CD4-positive, alpha-beta T cell treated with Interleukin-12 subunit alpha and Interleukin-12 subunit beta, for 1 hour (primary cell): Measurements from ENCODE around the gene LOX.
"Not testable (repeated sequence)": the region's sequence is repeated elsewhere in the genome, so short reads cannot be mapped to it uniquely, and the experiment has no call there.

Experiments
- DNase-seq: peaks from one replicate; pipeline ENCODE4 v3.0.0-alpha.2; 2020

Gene LOX

DNA sequence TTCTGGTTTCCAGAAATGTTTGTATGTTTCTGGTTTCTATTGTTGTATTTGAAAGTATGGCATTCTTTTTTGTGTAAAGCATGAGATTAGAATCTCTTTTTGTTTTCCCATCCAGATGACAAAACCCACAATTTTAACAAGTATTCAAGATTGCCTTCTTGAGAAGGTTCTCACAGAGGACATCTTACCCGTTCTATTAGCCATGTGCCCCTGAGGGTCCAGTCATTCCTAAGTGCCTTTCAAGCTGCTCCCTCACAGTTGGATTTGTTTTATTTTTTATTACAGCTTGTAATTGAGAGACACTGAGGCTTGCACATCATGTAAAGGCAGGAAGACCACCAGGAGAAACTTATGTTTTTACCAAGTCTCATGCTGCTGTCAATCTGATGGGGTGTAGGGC, 19.3 kb upstream of the LOX start:
- DNase-seq, result no peak

DNA sequence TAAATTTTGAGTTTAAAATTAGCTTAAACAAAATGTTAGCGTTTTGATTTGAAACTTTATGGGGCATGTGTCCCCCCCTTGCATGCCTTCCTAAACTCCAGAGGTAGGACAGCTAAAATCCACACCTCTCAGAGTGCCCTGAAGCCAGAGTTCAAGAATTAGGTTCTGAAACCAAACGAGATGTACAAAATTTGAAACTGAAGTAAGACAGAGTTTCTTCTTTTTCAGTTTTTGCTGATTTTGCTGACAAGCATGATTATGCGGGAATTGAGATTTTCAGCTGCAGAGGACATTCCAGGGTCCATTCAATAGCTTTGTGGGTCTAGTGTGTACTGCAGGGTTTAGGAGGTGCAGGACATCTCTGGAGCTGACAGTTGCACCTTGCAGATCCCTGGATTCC, 17.1 kb upstream of the LOX start:
- DNase-seq, result no peak

DNA sequence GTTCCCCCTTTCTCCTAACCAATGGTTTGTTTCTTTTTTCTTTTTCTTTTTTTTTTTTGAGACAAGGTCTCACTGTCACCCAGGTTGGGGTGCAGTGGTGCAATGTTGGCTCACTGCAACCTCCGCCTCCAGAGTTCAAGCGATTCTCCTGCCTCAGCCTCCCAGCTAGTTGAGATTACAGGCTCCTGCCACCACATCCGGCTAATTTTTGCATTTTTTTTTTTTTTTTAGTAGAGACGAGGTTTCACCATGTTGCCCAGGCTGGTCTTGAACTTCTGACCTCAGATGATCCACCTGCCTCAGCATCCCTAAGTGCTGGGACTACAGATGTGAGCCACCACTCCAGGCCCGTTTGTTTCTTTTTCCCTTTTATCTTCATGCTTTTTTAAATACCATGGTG, 16.2 kb upstream of the LOX start:
- not testable (repeated sequence) for DNase-seq

DNA sequence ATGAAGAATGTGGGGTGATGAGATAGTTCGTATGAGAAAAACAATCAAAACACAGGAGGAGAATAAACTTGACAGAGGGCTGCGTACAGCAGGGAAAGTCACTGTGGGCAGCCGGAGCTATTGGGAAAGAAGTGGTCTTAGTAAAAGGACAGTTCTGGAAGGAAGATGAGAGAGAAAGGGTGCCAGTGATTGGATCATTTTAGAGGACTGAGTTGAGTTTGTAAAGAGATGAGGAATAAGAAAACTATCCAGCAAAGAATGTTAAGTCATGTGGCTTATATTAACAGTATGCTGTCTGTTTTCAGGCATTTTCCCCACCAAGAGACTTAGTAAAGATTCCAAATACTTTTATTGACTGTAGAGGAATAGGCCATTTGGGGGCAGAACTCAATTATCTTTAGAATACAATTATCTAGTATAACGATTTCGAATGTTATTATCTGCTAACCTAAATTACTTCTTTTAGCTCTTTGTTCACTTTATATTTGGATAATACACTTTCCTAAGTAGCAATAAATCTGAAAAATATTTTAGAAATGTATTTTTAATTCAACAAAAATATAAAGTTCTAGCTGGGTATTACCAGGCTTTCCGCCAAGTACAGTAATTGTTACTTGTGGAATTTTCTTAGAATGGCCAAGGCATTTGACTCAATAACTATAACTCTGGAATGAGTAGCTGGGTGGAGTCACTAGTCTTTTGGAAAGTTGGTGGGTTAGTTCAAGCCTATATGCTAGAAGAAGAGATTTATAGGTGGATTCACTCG, 15.5 kb upstream of the LOX start:
- no peak for DNase-seq

DNA sequence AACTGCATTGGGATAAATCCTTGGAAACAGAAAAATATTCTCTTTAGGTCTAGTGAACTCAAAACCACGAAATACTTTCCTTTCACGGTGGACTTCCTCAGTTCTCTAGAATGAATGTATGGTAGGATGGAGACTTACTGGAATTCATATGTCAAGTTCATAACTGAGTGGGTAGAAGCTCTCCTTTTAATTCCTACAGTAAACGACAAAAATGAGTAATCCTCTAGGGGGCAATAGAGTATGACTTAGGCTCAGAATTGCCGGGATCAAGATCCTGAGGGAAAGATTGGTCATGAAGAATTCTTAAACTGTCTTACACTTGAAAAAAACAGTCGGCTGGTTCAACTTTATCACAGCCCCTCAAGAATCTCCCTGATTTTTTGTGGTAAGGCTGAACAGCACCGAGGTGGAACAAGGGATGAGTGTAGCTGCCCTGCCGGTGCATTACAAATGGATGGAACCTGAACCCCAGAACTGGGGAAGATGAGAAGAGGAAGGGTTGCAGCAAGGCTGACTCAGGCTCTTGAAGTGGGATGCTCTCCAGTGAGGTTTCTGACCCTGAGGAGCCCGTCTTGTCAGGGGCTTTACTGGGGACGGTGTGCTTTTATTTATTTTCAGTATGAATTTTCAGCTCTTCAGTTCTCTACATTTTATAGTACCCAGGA, 14.0 kb upstream of the LOX start:
- no peak for DNase-seq

DNA sequence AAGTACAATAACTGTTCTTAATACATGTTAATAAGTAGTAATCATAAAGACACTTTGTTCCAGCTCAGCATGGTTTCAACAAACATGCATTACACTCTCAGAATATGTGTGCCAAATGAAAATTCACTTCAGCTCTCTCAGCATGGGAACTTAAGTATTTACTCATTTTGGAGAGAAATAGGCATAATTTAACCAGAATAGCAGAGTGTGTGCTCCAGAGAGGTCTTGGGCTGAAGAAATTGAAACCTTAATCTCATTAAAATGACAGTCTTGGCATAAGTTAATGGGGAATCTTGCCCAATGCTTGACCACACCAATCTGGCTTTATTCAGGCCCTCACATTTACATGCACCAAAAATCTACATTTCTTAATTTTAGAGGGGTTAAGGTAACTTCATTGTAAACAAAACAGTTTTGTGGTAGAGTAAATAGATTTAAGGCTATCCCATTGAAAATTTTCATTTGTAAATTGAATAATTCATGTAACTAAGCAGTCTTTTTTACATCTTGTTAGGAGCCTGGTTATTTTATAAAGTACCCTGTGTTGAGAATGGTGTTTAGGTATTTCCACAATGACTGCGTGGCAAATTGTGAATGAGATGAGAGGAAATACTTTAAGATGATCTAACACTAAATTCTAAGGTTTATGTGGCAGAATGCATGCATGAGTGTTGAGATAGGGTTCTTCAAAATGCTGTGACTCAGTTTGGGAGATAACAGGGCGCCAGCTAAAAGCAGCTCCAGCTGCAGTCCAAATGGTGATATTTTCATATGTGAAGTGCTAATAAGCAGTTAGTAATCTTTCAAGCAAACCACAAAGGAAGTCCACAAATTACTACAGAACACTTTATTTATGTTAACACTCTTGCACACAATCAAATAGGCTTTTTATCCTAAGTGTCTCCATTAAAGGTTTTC, 11.3 kb upstream of the LOX start:
- no peak for DNase-seq

DNA sequence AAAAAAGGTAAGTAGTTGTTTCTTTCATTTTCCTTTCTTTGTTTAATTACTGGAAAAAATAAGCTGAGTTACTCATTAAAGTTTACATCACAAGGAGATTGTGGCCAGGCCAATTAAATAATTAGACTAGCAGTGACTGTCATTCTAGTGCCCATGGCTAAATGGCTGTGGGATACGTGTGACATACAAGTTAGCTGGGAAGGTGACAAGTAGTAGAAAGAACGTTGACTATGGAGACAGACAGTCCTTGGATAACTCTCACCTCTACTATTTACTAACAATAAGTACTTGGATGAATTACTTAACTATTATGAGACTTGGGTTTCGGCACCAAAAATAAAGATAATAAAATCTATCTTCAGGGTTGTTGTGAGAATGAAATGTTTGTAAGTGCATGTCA, 7.0 kb upstream of the LOX start:
- no peak for DNase-seq

DNA sequence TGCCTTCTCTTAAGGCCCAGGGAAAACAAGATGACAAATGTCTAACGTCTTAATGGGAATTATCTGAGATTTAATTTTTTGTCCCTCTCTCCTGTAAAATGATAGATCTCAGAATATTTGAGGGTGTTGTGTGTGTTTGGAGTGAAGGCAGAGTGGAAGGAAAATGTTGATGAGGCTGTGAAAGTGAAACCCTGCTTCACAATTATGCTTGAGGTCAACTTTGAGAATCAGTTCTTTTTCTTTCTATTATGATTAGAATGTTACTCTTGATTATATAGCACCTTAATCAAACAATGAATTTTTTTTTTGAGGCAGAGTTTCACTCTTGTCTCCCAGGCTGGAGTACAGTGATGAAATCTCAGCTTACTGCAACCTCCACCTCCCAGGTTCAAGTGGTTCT, 5.5 kb upstream of the LOX start:
- no peak for DNase-seq

DNA sequence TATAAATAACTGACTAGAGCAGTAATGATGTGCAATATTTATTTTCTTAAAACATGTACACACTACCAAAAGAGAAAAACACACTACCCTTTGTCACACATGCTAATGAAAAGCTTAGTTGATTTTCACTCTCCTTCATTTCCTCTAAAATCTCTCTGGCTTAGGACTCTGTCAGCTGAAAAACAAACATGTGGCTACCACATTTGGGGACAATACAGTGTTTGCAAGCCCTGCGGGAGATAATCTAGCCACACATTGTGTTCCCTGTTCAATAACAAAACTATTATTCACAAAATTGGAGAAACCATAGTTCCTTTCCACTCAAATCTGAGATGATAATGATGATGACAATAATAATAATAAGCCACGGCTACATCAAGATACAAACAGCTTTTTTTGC, 3.5 kb upstream of the LOX start:
- DNase-seq, result no peak

DNA sequence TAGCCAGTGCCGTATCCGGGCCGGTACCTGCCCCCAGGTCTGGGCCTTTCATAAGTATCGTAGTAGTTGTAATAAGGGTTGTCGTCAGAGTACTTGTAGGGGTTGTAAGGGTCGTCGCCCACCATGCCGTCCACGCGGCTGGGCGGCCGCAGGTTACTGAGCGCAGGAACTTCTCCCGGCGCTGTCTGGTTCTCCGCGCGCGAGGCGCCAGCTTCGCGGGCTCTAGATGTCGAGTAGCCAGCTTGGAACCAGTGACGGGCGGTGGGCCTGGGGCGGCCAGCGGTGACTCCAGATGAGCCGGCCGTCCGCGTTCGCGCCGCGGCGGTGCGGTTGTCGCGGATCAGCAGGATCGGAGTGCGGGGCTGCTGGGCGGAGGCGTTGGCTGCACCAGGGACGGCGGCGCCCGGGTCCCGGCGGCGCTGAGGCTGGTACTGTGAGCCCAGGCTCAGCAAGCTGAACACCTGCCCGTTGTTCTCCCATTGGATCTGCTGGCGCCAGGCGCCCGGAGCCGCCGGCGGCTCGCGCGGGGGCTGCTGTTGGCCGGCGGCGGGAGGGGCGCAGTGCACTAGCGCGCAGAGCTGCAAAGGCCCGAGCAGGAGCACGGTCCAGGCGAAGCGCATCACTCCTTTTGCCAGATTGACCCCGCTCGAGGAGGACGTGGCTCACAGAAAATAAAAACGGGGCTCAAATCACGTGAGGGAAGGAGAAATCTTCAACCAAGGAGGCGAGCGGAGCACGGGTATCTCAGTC, 518 bp downstream of the LOX start:
- DNase-seq, result no peak

DNA sequence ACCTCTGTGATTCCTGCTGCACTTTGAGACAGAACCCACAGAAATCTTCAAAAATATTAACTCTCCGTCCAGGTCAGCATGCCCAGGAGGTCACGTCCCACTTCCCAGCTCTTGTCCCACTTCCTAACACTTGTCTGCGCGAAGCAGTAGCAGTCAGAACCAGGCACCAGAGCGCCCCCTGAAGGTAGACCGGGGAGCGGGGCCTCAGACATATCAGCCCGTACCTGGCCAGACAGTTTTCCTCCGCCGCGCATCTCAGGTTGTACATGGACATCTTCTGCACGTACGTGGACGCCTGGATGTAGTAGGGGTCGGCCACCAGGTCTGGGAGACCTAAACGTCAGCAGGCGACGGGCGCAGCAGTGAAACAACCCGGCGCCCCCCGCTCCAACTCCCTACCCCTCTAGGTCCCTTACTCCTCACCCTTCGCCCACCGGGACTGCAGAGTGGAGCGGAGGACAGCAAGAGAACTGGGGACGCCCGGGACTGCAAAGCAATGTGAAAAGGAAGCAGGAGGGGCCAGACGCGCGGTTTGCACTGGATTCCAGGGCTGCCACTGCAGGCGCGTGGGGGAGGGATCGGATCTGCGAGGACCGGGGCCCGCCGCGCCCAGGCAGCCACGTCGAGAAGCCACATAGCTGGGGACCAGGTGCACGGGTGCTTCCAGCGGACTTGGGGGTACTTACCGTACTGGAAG, 1.2 kb downstream of the LOX start:
- peak; percentile 8 for DNase-seq

DNA sequence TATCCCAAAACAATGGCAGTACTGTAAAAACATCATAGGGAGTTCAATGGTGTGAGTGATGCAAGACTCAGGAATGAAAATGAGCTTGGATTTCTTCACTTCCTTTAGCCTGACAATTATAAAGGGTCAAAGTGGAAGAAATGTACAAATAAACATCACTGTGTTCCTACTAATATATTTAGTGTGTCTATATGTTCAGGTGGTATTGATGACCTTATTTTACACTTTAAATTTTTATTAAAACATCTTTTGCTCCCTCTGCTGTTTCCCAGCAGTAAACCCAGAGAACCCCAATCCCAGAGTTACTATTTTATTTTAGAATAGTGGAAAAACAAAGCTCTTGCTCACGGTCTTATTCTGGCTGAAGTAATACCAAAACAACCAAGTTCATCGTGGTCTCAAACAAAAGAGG, 2.0 kb downstream of the LOX start:
- no peak for DNase-seq

DNA sequence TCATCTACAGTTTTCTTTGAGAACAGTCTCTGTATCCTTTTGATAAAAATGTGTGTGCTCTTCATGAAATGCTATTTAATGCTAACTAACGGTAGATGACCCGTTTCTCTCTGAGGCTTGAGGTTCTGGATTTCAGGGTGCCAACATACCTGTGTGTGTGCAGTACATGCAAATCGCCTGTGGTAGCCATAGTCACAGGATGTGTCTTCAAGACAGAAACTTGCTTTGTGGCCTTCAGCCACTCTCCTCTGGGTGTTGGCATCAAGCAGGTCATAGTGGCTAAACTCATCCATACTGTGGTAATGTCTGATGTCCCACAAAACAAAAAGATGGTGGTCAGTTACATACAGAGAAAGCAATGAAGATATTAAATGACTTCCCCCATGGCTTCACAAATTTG, 4.2 kb downstream of the LOX start:
- DNase-seq, result no peak

DNA sequence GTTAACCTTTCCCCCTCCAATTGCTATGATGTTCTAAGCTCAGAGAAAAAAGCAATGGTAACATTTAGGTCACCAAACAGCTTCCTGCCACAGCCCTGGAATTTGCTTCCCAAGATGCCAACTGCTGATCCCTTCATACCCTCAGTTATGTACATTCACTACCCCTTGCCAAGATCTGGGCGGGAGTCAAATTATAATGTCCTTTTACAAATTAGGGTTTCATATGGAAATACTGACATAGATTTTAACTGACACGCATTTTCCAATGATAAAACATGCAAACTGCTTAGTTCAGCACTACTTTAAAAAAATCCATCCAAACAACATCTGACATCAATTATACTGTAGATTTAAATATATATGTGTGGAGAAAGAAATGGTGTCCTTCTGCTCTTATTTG, 5.0 kb downstream of the LOX start:
- DNase-seq, result no peak

DNA sequence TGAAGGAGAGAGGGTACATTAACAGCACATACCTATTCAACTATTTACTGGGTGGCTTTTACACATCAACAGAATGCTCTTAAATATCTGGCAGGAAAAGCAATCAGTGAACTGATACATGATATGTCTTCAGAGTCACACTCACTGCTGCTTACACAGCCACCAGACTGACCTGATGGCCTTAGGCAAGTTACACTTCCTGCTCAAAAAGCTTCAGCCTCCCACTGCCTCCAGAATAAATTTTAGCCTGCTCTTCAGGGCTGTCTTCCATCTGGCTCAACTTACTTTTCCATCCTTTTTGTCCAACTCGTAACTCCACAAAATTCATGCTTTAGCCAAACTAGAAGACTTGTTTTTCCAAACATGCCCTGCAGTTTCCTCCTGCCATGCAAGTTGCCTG, 10.7 kb downstream of the LOX start:
- no peak for DNase-seq

DNA sequence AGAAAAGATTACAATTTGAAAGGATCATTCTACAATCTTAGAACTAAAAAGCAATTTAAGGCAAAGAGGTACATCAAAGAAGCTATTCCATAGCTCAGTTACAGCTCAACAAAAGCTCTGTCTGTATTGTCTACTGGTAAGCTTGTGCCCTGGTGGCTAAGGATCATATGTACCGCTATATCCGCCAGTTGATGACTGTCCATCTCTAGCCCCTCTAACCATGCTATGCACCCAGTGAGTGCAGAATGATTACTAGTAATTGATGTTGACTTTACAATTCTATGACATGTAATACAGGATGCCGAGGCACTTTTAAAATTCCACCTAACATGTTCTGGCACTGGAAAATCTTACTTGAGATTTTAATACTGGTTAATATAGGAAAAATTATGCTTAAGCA, 13.1 kb downstream of the LOX start:
- no peak for DNase-seq

DNA sequence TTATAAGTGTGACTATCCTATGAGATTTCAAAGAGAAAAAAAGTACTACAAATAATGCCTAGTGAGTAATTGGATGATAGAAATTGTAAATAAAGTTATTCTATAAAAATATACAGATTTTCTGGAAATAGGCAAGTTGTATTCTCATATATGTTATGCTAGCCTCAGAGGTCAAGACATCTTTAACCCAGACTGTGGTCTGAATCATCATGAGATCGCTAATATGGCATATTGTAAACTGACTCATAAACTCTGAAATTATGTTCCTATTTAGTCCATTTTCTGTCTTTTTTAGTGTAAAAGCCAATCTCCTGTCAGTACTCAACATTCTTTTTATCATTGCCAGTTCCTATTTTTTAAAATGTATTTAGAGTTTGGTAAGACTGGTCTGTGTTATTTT, 14.2 kb downstream of the LOX start:
- DNase-seq, result no peak

DNA sequence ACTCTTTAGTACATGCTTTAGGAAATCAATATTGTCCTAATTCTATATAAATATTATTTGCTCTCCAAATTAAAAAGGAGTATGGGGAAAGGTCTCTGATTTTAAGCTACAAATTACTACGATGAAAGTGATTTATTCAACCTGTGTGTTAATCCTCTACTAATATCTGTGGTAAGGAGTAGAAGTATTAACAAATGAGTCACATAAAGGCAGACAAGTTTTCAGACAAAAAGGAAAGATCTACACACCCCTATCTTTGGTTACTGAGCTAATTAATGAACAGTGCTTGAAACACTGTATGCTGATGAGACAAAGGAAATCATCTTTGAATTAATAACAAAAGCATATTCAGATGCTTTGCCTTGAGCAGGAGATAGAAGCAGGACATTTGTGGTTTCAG, 15.9 kb downstream of the LOX start:
- DNase-seq, result no peak

DNA sequence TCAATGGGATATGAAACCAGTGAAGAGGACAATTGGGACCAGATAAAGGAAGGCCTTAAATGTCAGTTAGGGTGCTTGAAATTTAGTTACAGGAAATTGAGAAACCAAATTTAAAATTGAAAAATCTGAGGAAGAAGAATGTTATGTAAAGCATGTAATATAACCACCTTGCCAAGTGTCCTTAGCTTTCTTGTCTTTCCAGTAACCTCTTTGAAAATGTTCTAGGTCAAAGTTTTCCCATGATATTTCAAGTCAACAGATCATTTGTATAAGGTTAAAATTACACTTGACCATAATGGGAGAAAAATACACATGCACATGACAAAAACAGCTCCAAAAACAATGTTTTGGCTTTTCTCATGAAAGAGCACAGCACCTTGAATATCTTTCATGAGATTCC, 21.1 kb downstream of the LOX start:
- DNase-seq, result no peak

DNA sequence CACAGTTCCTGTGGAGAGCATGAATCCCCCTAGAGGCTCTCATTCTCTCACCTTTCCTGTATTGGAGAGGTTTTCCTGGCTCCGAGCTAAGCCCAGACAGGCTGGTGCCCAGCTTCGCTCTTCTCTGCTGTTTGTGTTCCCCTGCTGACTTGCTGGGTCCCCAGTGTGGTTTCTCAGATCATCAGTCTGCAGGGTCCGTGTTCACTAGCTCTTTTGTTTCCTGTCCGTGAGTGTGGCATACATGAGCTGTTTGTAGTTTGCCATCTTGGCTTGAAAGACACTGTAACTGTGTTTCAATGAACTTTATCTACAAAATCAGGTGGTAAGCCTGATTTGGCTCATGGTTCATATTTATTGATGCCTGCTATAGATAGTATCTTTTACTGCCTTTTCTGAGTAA, 23.8 kb downstream of the LOX start:
- DNase-seq, result no peak

DNA sequence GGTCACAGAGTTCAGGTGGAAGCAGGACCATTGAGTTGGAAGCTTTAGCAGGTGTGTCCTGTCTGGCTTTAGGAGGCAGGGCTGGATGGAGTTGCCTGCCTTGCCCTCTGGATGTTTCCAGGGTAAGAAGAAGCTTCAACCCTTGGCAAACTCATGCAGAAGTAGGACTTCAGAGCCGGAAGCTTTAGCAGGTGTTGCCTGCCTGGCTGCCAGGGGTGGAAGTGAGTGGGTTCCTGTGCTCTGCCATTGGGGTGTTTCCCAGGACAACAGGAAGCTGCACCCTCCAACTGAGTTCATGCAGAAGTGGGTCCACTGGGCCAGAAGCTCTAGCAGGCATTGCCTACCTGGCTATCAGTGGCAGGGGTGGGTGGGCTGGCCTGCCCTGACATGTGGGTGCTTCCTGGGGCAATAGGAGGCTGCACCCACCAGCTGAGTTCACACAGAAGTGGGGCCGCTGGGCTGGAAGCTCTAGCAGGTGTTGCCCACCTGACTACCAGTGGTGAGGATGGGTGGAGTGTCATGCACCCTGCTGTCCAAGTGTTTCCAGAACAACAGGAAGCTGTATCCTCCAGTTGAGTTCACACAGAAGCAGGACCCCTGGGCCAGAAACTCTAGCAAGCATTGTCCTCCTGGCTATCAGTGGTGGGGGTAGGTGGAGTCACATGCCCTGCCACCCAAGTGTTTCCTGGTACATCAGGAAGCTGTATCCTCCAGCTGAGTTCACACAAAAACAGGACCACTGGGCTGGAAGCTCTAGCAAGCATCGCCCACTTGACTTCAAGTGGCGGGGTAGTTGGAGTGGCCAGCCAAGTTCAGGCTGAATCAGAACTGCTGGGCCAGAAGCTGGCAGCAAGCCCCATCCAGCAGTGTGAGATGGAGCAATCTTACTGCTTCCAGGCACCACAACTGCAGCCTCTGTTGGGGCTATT, 24.6 kb downstream of the LOX start:
- no peak for DNase-seq
